NCI-H1048 (cell line): Measurements from ENCODE around the gene ORM2.

Source experiments
- DNase-seq: peaks from one replicate; lab custom pipeline; 2025; lab: John Stamatoyannopoulos, UW

Gene ORM2

GRCh38 chr9:114294664-114295063, 35.0 kb upstream of the ORM2 start:
- no peak for DNase-seq

- DNase-seq, result no peak
These were observed 33.3 kb upstream of the ORM2 start for GRCh38 chr9:114296338-114296737.

- no peak for DNase-seq
These were observed 30.1 kb upstream of the ORM2 start for GRCh38 chr9:114299286-114300152.

GRCh38 chr9:114300153-114300845, 29.4 kb upstream of the ORM2 start:
- DNase-seq, result no peak

GRCh38 chr9:114300846-114301797, 28.5 kb upstream of the ORM2 start:
- DNase-seq, result no peak

- DNase-seq, result no peak
These were observed 27.7 kb upstream of the ORM2 start for GRCh38 chr9:114301798-114302565.

- DNase-seq, result no peak
These were observed 26.9 kb upstream of the ORM2 start for GRCh38 chr9:114302727-114303126.

- no peak for DNase-seq
These were observed 26.1 kb upstream of the ORM2 start for GRCh38 chr9:114303571-114303970.

- no peak for DNase-seq
These were observed 25.7 kb upstream of the ORM2 start for GRCh38 chr9:114303977-114304376.

- DNase-seq, result no peak
These were observed 25.1 kb upstream of the ORM2 start for GRCh38 chr9:114304416-114305188.

- no peak for DNase-seq
These were observed 21.8 kb upstream of the ORM2 start for GRCh38 chr9:114307899-114308267.

- DNase-seq, result no peak
These were observed 21.2 kb upstream of the ORM2 start for GRCh38 chr9:114308361-114308950.

GRCh38 chr9:114309096-114309495, 20.6 kb upstream of the ORM2 start:
- DNase-seq, result no peak

- DNase-seq, result no peak
These were observed 18.9 kb upstream of the ORM2 start for GRCh38 chr9:114310471-114311450.

- no peak for DNase-seq
These were observed 17.8 kb upstream of the ORM2 start for GRCh38 chr9:114311571-114312512.

- DNase-seq, result no peak
These were observed 17.2 kb upstream of the ORM2 start for GRCh38 chr9:114312513-114312875.

GRCh38 chr9:114313186-114313585, 16.5 kb upstream of the ORM2 start:
- no peak for DNase-seq

- no peak for DNase-seq
These were observed 15.3 kb upstream of the ORM2 start for GRCh38 chr9:114314256-114314867.
